Smooth muscle cell (in vitro differentiated cells): ENCODE data around the gene DOCK1. TPM values are rescaled to one million over a fixed set of nuclear protein-coding genes. Genes with fewer than 3 reads are reported as not detected.
"Not testable (repeated sequence)": the region's sequence is repeated elsewhere in the genome, so short reads cannot be mapped to it uniquely, and the experiment has no call there.

Experiments
- DNase-seq: peaks from one replicate; lab custom pipeline; 2025; ENCODE audit not compliant: unreplicated experiment; lab: John Stamatoyannopoulos, UW
- H2AFZ ChIP-seq: fragments of 200-600 bp; sonication (generic); 2 replicates; pipeline ENCODE4 v1.6.0; 2016; ENCODE audit warnings: antibody characterized with exemption, low read depth, mild to moderate bottlenecking
- H3F3A ChIP-seq: fragments of 200-600 bp; sonication (generic); 2 replicates; pipeline ENCODE4 v1.6.0; 2017; ENCODE audit warnings: antibody characterized with exemption, low read depth
- H3K27ac ChIP-seq: fragments of 200-600 bp; sonication (generic); 2 replicates; pipeline ENCODE4 v1.5.1; 2016; ENCODE audit warnings: low read depth, mild to moderate bottlenecking
- H3K27me3 ChIP-seq: fragments of 200-600 bp; sonication (generic); 2 replicates; pipeline ENCODE4 v1.6.1; 2016; ENCODE audit warnings: low read depth, mild to moderate bottlenecking
- H3K36me3 ChIP-seq: fragments of 200-600 bp; sonication (generic); 2 replicates; pipeline ENCODE4 v1.5.1; 2016; ENCODE audit warnings: low read depth
- H3K4me1 ChIP-seq: fragments of 200-600 bp; sonication (generic); 2 replicates; pipeline ENCODE4 v1.5.1; 2016; ENCODE audit warnings: low read depth
- H3K4me2 ChIP-seq: fragments of 200-600 bp; sonication (generic); 2 replicates; pipeline ENCODE4 v1.6.0; 2016; ENCODE audit warnings: mild to moderate bottlenecking
- H3K4me3 ChIP-seq: fragments of 200-600 bp; sonication (generic); 2 replicates; pipeline ENCODE4 v1.5.1; 2016; ENCODE audit warnings: mild to moderate bottlenecking
- H3K79me2 ChIP-seq: fragments of 200-600 bp; sonication (generic); 2 replicates; pipeline ENCODE4 v1.6.0; 2016; ENCODE audit warnings: low read depth, mild to moderate bottlenecking
- H3K9ac ChIP-seq: fragments of 200-600 bp; sonication (generic); 2 replicates; pipeline ENCODE4 v1.6.0; 2016; ENCODE audit warnings: low read depth
- H3K9me3 ChIP-seq: fragments of 200-600 bp; sonication (generic); replicated peaks from 2 replicates; pipeline ENCODE4 v1.5.1; 2016; ENCODE audit warnings: low read depth
- H4K20me1 ChIP-seq: fragments of 200-600 bp; sonication (generic); 2 replicates; pipeline ENCODE4 v1.6.0; 2016; ENCODE audit warnings: low read depth
- WGBS: methylation state at CpG from one replicate; pipeline ENCODE4 v1.1.7; 2016; ENCODE audit warnings: low lambda C conversion rate; 5-methylcytosine and 5-hydroxymethylcytosine counted together
- polyA plus RNA-seq: library from polyadenylated mRNA; unstranded; fragments of >200 nt; fragmentation: Nextera tagmentation; extraction: Ambion mirVana; gene quantifications from 2 replicates; pipeline ENCODE4 v1.2.1, GENCODE V29; 2016
- total RNA-seq: library from RNA; depleted of rRNA; stranded (reverse); fragments of >200 nt; gene quantifications from 2 replicates; pipeline ENCODE4 v1.2.3, GENCODE V29; 2014
- TF ChIP-seq, protein P1 (sequence below): fragments of 200-600 bp; sonication (generic); IDR thresholded peaks from 2 replicates; pipeline ENCODE4 v1.5.1; 2017; ENCODE audit warnings: borderline replicate concordance, mild to moderate bottlenecking, antibody characterized with exemption; ENCODE audit not compliant: insufficient read depth, poor library complexity, severe bottlenecking

DOCK1 gene
- total and polyA plus RNA-seq, 2 experiments from 2014 or later, result 18.4 to 37.1 TPM

DNA sequence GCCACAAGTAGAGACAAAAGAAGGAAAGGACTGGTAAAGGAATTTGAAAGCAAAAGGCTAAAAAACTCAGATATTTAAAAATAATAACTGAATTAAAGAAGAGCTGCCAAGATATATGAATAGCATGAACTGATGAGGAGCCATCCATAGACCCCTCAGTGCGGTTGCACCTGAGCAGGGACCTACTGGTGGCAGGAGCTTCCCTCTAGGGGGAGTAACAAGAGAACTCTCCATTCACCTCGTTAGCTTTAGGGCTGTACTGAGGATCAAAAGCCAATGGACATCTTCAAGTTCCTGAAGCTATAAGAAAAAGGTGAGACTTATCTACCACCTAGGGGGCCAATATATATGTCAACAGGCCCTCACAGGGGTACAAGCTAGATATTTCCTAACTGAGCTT, 27.8 kb upstream of the DOCK1 start:
- Histone ChIP-seq H4K20me1 (no peaks in the 10 kb centered on the region), H3K9me3 (no peaks in the 10 kb centered on the region), H3F3A (peaks cover 2% of the 10 kb centered on the region), H3K9ac (no peak overlapping the region), H3K79me2 (no peaks in the 10 kb centered on the region), H3K4me1 (peaks cover 21% of the 10 kb centered on the region), H2AFZ (no peak overlapping the region), H3K4me2 (no peak overlapping the region), H3K36me3 (no peaks in the 10 kb centered on the region), H3K27me3 (no peaks in the 10 kb centered on the region), H3K27ac (no peak overlapping the region), H3K4me3 (no peak overlapping the region)
- 70% methylated on average over 2 of the region's 2 CpGs for WGBS
- TF ChIP-seq, protein P1, sequence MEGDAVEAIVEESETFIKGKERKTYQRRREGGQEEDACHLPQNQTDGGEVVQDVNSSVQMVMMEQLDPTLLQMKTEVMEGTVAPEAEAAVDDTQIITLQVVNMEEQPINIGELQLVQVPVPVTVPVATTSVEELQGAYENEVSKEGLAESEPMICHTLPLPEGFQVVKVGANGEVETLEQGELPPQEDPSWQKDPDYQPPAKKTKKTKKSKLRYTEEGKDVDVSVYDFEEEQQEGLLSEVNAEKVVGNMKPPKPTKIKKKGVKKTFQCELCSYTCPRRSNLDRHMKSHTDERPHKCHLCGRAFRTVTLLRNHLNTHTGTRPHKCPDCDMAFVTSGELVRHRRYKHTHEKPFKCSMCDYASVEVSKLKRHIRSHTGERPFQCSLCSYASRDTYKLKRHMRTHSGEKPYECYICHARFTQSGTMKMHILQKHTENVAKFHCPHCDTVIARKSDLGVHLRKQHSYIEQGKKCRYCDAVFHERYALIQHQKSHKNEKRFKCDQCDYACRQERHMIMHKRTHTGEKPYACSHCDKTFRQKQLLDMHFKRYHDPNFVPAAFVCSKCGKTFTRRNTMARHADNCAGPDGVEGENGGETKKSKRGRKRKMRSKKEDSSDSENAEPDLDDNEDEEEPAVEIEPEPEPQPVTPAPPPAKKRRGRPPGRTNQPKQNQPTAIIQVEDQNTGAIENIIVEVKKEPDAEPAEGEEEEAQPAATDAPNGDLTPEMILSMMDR, result no peak
- DNase-seq, result no peak

DNA sequence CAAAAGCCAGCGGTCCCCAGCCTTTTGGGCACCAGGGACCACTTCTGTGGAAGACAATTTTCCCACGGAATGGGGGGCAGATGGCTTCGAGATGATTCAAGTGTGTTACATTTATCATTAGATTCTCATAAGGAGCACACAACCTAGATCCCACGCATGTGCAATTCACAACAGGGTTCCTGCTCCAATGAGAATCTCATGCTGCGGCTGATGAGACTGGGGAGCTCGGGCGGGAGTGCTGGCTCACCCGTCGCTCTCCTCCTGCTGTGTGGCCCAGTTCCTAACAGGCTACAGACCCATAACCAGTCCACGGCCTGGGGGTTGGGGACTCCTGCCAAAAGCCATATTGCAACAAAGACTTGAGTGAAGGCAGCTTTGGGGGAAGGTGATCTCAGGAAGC, 26.6 kb upstream of the DOCK1 start:
- Histone ChIP-seq H3K4me3 (no peak overlapping the region), H3F3A (no peaks in the 10 kb centered on the region), H2AFZ (no peak overlapping the region), H3K27ac (no peak overlapping the region), H3K4me2 (no peak overlapping the region), H3K79me2 (no peaks in the 10 kb centered on the region), H3K9me3 (no peaks in the 10 kb centered on the region), H3K27me3 (no peaks in the 10 kb centered on the region), H3K9ac (no peak overlapping the region), H3K4me1 (peaks cover 13% of the 10 kb centered on the region), H3K36me3 (no peaks in the 10 kb centered on the region), H4K20me1 (no peaks in the 10 kb centered on the region)
- DNase-seq, result no peak
- 95% methylated on average over 10 of the region's 10 CpGs for WGBS
- TF ChIP-seq, protein P1, result no peak

DNA sequence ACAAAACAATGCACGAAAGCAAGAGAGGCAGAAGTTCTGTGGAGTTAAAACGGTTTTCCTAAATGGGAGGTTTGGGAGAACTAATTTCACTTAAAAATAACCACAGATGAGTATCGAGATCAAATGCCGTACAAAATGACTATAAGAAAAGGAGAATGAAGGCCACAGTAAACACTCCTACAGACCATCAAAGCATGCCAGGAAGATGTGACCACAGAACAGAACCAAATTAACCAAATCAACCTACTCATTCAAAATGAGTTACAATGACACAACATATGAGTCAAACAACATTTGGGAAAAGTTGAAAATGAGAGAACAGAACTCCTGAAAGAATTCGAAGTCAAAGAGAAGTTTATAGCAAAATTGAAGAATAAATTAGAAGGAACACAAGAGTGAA, 24.3 kb upstream of the DOCK1 start:
- Histone ChIP-seq H3K4me1 (peaks cover 13% of the 10 kb centered on the region), H4K20me1 (no peaks in the 10 kb centered on the region), H3K27me3 (no peaks in the 10 kb centered on the region), H3K9ac (no peak overlapping the region), H2AFZ (no peak overlapping the region), H3K9me3 (no peaks in the 10 kb centered on the region), H3K4me3 (no peak overlapping the region), H3K36me3 (no peaks in the 10 kb centered on the region), H3F3A (no peaks in the 10 kb centered on the region), H3K27ac (peak overlapping the region; percentile 33), H3K4me2 (peak overlapping the region; percentile 80), H3K79me2 (no peaks in the 10 kb centered on the region)
- WGBS, result 39% methylated on average over 5 of the region's 5 CpGs
- TF ChIP-seq, protein P1, result no peak
- no peak for DNase-seq

DNA sequence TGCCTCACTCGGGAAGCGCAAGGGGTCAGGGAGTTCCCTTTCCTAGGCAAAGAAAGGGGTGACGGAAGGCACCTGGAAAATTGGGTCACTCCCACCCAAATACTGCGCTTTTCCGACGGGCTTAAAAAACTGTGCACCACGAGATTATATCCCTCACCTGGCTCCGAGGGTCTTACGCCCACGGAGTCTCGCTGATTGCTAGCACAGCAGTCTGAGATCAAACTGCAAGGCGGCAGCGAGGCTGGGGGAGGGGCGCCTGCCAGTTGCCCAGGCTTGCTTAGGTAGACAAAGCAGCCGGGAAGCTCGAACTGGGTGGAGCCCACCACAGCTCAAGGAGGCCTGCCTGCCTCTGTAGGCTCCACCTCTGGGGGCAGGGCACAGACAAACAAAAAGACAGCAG, 23.2 kb upstream of the DOCK1 start:
- H3F3A ChIP-seq, H3K27me3 ChIP-seq, H3K27ac ChIP-seq, H4K20me1 ChIP-seq, DNase-seq, H3K79me2 ChIP-seq, H3K9me3 ChIP-seq, H3K36me3 ChIP-seq, H3K9ac ChIP-seq: not testable (repeated sequence)
- 4% methylated on average over 15 of the region's 16 CpGs for WGBS
- Histone ChIP-seq H3K4me1 (peaks cover 13% of the 10 kb centered on the region), H2AFZ (peak overlapping the region; percentile 77), H3K4me2 (peak overlapping the region; percentile 80), H3K4me3 (peak overlapping the region; percentile 43)

DNA sequence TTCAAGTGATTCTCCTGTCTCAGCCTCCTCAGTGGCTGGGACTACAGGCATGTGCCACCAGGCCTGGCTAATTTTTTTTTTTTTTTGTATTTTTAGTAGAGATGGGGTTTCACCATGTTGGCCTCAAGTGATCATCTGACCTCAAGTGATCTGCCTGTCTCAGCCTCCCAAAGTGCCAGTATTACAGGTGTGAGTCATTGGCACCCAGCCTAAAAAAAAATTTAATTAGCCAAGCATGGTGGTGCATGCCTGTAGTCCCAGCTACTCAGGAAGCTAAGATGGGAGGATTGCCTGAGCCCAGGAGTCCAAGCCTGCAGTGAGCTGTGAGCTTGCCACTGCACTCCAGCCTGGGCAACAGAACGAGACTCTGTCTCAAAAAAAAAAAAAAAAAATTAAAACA, 16.8 kb upstream of the DOCK1 start:
- not testable (repeated sequence) for H3K27me3 ChIP-seq, H3K9ac ChIP-seq, H2AFZ ChIP-seq, H3F3A ChIP-seq, H3K4me3 ChIP-seq, H3K79me2 ChIP-seq, H3K9me3 ChIP-seq, H4K20me1 ChIP-seq, H3K4me2 ChIP-seq, H3K36me3 ChIP-seq, DNase-seq, H3K4me1 ChIP-seq, H3K27ac ChIP-seq
- WGBS, result 94% methylated on average over 1 of the region's 1 CpG
